Endothelial cell of hepatic sinusoid (primary cell): ENCODE results near the gene KCTD7.
"Not testable (repeated sequence)": the region's sequence is repeated elsewhere in the genome, so short reads cannot be mapped to it uniquely, and the experiment has no call there.

Experiments used
- in situ Hi-C: cut with HindIII; loops from 2 replicates; pipeline ENCODE4 v1.10.0; 2017; ENCODE audit warnings: low sequenced_read_pairs

Gene KCTD7

DNA sequence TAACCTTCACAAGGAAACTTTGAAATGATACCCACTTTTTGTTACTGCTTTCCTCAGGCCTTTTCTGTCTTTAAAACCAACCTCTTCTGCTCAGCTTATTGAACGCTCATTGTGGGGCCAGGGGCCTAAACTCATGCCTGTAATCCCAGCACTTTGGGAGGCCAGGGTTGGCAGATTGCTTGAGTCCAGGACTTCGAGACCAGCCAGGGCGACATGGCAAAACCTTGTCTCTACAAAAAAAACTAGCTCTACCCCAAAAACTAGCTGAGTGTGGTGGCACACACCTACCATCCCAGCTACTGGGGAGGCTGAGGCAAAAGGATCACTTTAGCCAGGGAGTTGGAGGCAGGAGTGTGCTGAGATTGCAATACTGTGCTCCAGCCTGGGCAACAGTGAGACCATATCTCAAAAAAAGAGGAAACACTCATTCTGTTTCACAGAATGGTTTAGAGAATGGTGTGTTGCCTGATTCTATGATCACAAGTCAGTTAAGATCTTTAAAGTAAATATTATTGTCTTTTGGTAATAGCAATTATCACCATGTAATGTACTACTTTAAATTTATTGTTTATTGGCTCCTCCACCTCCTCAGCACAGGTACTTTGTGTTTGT lies 51.1 kb downstream of the KCTD7 start:
- in situ Hi-C loops = loop anchor here (5.0 kb wide), 1 partner anchor 48 kb away; no protein-coding TSS in a partner anchor

DNA sequence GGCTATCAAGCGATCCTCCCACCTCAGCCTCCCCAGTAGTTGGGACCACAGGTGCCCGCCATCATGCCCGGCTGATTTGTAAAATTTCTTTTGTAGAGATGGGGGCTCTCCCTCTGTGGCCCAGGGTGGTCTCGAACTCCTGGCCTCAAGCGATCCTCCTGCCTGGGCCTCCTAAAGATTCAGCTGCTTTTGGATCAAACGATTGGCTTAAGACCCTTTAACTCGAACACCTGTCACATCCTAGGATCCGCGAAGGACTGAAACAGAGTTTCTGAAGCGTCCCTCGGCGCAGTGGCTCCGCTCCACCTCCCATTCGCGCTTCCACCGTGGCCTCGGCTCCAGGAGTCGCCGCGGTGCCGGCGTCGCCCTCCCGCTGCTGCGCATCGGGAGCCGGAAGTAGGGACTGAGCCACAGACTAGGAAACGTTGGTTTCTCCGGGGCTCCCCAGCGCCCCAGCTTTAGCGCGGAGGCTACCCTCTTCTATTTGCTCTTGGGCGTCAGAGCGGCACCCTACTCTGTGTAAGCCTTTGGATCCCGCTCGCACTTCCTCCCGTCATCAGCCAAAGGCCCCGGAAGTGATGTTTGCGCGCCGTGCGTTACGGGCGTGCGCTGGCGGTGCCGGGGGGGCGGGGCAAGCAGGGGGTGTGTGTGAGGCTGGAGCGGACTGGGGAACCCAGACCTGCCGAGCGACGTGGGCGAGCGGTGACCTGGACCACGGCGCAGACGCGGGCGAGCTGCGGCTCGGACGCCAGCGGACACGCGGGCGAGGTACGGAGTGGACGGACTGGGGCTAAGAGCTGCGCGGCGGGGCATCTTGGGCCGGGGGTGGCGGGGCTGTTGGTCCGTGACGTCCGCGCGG lies 53.0 kb downstream of the KCTD7 start:
- in situ Hi-C loops = no loop called here

DNA sequence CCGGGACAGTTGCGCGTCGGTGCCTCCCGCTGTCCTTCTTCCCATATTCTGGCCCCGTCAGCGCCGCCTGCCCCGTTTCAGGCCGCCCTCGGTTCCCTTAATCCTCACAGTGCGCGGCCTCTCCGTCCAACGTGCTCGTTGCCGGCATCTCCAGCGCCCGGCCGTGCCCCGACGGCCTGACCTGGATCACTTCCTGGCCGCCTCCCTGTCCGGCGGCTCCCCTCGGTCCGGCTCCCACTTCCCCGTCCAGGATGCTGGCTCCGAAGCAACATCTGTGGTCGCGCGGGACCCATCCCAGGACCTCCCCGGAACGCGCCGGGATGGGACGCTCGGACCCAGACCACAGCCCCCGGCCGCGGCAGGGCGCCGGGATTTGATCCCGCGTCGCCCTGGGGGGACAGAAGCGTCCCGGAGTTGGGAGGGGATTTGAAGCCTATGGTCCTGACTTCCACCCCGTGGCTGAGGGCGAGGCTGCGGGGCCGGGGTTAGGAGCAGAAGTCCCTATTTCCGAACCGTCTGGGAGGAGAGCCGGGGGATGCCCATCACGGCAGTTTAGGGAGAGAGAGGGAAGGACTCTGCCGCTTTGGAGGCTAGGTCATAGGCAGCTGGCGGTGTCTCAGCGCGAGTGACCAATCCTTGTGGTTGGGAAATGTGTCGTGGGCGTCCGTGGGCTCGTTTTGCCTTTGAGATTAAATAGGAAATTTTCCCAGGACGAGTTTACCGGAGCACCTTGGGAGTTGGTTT lies 53.8 kb downstream of the KCTD7 start:
- in situ Hi-C loops = no loop called here

DNA sequence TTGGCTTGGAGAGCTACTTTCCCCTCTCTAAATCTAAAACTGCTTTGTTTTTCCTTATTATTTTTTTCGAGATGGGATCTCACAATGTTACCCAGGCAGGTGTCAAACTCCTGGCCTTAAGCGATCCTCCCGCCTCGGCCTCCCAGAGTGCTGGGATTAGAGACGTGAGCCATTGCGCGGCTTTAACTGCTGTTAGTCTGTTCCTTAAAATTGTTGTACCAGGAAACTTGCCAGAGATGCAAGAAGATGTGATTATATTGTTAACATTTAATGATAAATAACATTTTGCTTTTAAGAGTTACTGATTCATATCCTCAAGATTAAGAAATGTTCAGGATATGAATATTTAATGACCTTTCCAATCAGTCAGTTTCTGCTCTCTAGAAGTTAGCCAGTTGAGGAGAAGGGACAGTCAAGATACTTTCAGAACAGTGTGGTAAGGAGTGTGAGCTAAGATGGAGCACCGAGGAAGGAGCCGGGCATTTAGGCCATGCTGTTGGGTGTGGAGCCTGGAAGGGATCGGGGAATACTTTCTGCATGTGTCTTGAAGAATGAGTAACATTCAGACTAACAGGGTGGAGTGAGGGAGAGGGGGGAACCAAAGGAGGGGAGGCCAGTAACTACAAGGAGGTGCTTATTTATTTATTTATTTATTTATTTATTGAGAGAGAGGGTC lies 54.6 kb downstream of the KCTD7 start:
- in situ Hi-C loops = not testable (repeated sequence)

DNA sequence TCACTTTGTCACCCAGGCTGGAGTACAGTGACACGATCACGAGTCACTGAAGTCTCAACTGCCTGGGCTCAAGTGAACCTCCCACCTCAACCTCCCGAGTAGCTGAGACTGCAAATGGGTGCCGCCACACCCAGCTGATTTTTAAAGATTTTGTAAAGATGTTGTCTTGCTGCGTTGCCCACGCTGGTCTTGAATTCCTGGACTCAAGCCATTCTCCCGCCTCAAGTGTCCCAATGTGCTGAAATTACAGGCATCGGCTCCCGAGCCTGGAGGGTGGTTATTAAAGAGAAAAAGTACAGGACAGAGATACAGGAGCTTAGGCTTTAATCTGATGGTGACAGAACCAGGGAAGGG lies 55.1 kb downstream of the KCTD7 start:
- in situ Hi-C loops = no loop called here

DNA sequence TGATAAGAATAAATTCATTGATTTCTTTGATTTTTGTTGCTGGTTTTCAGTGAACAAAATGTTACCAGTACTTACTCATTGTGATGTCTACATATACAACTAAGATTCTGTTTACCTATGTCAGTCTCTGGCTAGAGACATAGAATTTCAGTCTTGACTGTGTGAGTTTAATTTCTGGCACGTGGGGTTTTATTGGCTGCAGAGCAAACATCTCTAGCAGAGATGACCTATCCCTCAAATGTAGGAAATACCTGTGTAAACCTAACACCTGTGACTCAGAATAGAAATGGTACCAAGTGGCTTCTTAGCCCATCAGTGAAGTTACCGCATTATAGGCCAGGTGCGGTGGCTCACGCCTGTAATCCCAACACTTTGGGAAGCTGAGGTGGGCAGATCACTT lies 57.0 kb downstream of the KCTD7 start:
- in situ Hi-C loops = not testable (repeated sequence)

DNA sequence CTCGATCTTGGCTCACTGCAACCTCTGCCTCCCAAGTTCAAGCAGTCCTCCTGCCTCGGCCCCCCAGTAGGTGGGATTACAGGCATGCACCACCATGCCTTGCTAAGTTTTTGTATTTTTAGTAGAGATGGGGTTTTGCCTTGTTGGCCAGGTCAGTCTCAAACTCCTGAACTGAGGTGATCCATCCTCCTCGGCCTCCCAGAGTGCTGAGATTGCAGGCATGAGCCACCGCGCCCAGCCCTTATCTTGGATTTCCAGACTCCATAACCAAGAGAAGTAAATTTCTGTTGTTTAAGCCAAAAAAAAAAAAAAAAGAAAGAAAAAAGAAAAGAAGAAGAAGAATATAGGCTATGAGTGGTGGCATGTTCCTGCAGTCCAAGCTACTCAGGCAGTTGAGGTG lies 58.5 kb downstream of the KCTD7 start:
- in situ Hi-C loops = no loop called here

DNA sequence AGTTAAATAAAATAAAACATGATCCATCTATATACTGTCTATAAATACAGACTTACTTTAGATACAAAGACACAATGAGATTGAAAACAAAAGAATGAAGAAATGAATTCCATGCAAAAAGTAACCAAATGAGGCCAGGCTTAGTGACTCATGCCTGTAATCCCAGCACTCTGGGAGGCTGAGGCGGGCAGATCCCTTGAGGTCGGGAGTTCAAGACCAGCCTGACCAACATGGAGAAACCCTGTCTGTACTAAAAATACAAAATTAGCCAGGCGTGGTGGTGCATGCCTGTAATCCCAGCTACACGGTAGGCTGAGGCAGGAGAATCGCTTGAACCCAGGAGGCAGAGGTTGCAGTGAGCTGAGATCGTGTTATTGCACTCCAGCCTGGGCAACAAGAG lies 59.0 kb downstream of the KCTD7 start:
- in situ Hi-C loops = not testable (repeated sequence)

DNA sequence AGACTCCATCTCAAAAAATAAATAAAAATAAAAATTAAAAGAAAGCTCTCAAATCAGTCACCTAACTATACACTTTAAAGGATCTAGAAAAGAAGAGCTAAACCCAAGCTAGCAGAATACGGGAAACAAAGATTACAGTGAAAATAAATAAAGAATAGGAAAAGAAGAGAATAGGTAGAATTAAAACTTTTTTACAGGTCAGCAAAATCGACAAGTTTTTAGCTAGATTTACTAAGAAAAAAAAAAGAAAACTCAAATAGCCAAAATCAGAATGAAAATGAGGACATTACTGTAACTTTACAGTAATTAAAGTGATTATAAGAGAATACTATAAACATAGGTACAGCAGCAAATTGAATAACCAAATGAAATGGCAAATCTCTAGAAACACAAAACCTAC lies 60.4 kb downstream of the KCTD7 start:
- in situ Hi-C loops = no loop called here

DNA sequence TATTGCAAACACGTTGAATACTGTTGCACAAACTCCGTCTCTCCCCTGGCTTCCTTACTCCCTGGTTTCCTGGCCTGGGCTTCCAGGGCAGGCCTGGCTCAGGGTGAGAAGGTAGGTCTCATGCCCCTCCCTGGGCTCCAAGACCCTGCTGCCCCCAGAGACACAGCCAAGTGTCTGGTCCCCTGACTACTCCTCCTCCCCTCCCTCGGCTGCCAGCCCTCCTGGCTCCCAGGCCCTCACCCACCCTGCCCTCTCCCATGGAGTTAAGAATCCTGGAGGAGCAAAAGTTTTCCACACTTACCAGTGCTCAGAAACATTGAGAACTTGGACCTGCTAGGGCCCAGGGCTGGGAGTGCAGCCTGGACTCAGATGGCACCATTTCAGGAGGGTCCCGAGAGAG lies 64.7 kb downstream of the KCTD7 start:
- in situ Hi-C loops = no loop called here
